GM19023 (cell line): ENCODE data around the gene FUT1.

Experiments used
- ATAC-seq: cut with Tn5 transposase; IDR thresholded peaks from one replicate; pipeline ENCODE4 v1.9.1; 2021; ENCODE audit warnings: mild to moderate bottlenecking, moderate library complexity; ENCODE audit not compliant: unreplicated experiment

Gene FUT1

GRCh38 chr19:48741129-48741999 is 11.1 kb downstream of the FUT1 start:
- ATAC-seq: no peak

GRCh38 chr19:48740164-48740972 is 12.1 kb downstream of the FUT1 start, which contains the start of gene RASIP1:
Gene RASIP1, minus strand, starts transcription at chr19:48740610. Its CDS starts 328 bp downstream, at chr19:48740282.
- ATAC-seq: no peak

GRCh38 chr19:48739404-48740163 is 12.9 kb downstream of the FUT1 start:
- no peak for ATAC-seq

GRCh38 chr19:48738557-48739403 is 13.7 kb downstream of the FUT1 start:
- peak; percentile 82 for ATAC-seq

- ATAC-seq: no peak
Observed at GRCh38 chr19:48737360-48737998, 15.0 kb downstream of the FUT1 start.

- no peak for ATAC-seq
Observed at GRCh38 chr19:48735031-48735615, 17.3 kb downstream of the FUT1 start.

GRCh38 chr19:48734625-48735024 is 17.8 kb downstream of the FUT1 start:
- ATAC-seq: no peak

- ATAC-seq: no peak
Observed at GRCh38 chr19:48731452-48731851, 21.0 kb downstream of the FUT1 start.

GRCh38 chr19:48728911-48729664 is 23.4 kb downstream of the FUT1 start:
- ATAC-seq: no peak

- ATAC-seq: no peak
Observed at GRCh38 chr19:48726556-48726955, 25.9 kb downstream of the FUT1 start.

- ATAC-seq: no peak
Observed at GRCh38 chr19:48724796-48725753, 27.4 kb downstream of the FUT1 start.

GRCh38 chr19:48722196-48722708 is 30.2 kb downstream of the FUT1 start:
- ATAC-seq: no peak

GRCh38 chr19:48720613-48721296 is 31.7 kb downstream of the FUT1 start:
- ATAC-seq: peak; percentile 78

GRCh38 chr19:48720251-48720612 is 32.2 kb downstream of the FUT1 start:
- ATAC-seq: peak; percentile 14

GRCh38 chr19:48719263-48720171 is 32.9 kb downstream of the FUT1 start, which contains the start of gene MAMSTR:
Gene MAMSTR, minus strand, starts transcription at chr19:48719725. Its CDS starts 694 bp downstream, at chr19:48719031.
- no peak for ATAC-seq
